Body of pancreas (tissue), 4 donors: ENCODE data around the gene CDX2.

Experiments used
- POLR2A ChIP-seq, 3 donors: fragments of 450-650 bp; IDR thresholded peaks; one replicate each; pipeline ENCODE4 v1.6.1; 2016; ENCODE audit warnings: antibody characterized with exemption in 3 of 3, mild to moderate bottlenecking in 2 of 3
- TF ChIP-seq, protein P1 (sequence below), 7 experiments: fragments of 450-650 bp in 4 of 7; fragments of 200-600 bp in 3 of 7; sonication (generic) in 3 of 7; IDR thresholded peaks; one replicate each; pipeline ENCODE4 v1.5.1; 2016 to 2019; ENCODE audit warnings: antibody characterized with exemption in 7 of 7

- TF ChIP-seq, protein P1, sequence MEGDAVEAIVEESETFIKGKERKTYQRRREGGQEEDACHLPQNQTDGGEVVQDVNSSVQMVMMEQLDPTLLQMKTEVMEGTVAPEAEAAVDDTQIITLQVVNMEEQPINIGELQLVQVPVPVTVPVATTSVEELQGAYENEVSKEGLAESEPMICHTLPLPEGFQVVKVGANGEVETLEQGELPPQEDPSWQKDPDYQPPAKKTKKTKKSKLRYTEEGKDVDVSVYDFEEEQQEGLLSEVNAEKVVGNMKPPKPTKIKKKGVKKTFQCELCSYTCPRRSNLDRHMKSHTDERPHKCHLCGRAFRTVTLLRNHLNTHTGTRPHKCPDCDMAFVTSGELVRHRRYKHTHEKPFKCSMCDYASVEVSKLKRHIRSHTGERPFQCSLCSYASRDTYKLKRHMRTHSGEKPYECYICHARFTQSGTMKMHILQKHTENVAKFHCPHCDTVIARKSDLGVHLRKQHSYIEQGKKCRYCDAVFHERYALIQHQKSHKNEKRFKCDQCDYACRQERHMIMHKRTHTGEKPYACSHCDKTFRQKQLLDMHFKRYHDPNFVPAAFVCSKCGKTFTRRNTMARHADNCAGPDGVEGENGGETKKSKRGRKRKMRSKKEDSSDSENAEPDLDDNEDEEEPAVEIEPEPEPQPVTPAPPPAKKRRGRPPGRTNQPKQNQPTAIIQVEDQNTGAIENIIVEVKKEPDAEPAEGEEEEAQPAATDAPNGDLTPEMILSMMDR (IDR thresholded peaks at IDR 0.05): no peak
- no peak for TF ChIP-seq POLR2A (IDR thresholded peaks at IDR 0.05)
Measured at GRCh38 chr13:28013482-28013881, 44.4 kb upstream of the CDX2 start.
